Loucy (cell line): ENCODE results near the gene WBP1L.

Experiments used
- EZH2phosphoT487 ChIP-seq: fragments of 200-600 bp; IDR thresholded peaks from 2 replicates; pipeline ENCODE4 v1.6.1; 2018; ENCODE audit warnings: antibody characterized with exemption, mild to moderate bottlenecking, moderate library complexity, borderline replicate concordance
- TF ChIP-seq, protein P1 (sequence below): fragments of 200-600 bp; sonication (generic); conservative IDR thresholded peaks from 2 replicates; pipeline ENCODE4 v1.5.1; 2014; ENCODE audit warnings: mild to moderate bottlenecking, antibody characterized with exemption, low read length

DNA sequence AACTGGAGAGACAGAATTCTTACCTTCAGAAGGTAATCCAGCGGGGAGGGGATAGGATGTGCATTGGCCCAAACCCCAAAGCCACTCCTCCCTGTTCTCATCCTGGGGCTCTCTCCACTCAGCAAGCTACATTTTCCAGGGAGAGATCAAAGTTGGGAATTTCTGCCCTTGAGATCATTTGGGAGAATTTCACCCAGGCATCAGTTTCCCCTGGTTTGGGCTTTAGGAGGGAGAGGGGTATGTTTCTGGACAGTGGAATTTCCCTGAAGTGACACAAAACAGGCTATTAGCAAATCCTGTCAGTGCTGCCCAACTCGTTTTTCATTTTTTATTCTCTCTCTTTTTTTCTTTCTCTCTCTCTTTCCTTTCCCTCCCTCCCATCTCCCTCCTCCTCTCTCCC, 57.7 kb downstream of the WBP1L start:
- TF ChIP-seq, protein P1, sequence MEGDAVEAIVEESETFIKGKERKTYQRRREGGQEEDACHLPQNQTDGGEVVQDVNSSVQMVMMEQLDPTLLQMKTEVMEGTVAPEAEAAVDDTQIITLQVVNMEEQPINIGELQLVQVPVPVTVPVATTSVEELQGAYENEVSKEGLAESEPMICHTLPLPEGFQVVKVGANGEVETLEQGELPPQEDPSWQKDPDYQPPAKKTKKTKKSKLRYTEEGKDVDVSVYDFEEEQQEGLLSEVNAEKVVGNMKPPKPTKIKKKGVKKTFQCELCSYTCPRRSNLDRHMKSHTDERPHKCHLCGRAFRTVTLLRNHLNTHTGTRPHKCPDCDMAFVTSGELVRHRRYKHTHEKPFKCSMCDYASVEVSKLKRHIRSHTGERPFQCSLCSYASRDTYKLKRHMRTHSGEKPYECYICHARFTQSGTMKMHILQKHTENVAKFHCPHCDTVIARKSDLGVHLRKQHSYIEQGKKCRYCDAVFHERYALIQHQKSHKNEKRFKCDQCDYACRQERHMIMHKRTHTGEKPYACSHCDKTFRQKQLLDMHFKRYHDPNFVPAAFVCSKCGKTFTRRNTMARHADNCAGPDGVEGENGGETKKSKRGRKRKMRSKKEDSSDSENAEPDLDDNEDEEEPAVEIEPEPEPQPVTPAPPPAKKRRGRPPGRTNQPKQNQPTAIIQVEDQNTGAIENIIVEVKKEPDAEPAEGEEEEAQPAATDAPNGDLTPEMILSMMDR = no peak
- TF ChIP-seq EZH2phosphoT487 = no peak
